Measurements from ENCODE around the gene TGFBI. TPM values are rescaled to one million over a fixed set of nuclear protein-coding genes. Genes with fewer than 3 reads are reported as not detected.
"Not testable (repeated sequence)": the region's sequence is repeated elsewhere in the genome, so short reads cannot be mapped to it uniquely, and the experiment has no call there.

TGFBI gene
- total RNA-seq, 1 donor from 2014 or later: 147 TPM

DNA sequence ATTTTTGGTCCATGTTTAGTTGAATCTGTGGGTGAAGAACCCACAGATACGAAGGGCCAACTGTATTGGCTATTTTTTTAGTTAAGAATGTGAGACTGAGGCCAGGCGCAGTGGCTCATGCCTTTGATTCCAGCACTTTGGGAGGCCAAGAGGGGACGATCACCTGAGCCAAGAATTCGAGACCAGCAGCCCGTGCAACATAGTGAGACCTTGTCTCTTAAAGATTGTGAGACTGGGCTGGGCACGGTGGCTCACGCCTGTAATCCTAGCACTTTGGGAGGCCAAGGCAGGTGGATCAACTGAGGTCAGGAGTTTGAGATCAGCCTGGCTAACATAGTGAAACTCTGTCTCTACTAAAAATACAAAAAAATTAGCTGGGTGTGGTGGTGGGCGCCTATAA is 16.2 kb downstream of the TGFBI start:
- not testable (repeated sequence) for DNase-seq (ENCODE audit: low spot score)

DNA sequence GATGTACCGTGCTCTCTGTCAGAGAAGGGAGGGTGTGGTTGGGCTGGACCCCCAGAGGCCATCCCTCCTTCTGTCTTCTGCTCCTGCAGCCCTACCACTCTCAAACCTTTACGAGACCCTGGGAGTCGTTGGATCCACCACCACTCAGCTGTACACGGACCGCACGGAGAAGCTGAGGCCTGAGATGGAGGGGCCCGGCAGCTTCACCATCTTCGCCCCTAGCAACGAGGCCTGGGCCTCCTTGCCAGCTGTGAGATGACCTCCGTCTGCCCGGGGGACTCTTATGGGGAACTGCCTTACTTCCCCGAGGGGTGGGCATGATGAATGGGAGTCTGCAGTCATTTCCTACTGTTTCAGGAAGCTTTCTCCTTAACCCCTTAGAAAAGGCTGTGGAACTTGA is 17.5 kb downstream of the TGFBI start:
- no peak for DNase-seq (ENCODE audit: low spot score)

DNA sequence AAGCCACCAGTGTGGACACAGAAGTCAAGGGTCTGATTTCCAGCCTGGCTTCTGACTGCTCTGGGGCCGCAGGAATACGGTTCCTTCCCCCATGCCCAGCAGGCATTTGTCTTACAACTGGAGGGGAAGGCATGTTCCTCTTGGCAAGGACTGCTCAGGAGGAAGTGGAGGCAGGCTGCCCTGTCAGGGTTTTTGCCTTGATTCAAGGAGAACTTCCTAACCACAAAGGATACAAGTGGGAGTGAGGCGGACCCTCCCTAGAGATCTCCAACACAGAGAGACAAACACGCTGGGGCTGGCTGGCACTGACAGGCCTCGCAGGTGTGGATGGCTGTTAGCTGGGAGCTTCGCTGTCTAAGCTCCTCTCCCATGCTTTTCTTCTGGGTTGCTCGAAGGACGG is 19.1 kb downstream of the TGFBI start:
- no peak for DNase-seq (ENCODE audit: low spot score)

DNA sequence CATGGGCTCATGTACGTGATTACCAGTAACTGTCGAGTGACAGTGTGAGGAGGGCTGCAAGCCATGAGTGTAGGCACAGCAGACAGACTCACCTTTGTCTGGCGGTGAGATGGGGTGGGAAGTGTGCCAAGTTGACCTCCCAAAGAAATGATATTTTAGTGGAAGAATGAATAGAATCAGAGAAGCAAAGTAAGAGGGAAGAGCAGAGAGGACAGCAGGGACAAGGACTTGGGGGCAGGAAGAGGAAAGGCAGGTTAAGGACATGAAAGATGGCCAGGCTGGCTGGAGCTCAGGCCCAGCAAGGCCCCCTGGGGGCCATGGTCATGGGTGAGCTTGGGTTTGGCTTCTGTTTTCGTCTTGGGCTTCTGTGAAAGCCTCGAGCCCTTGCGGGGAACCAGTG is 20.2 kb downstream of the TGFBI start:
- DNase-seq (ENCODE audit: low spot score): no peak

DNA sequence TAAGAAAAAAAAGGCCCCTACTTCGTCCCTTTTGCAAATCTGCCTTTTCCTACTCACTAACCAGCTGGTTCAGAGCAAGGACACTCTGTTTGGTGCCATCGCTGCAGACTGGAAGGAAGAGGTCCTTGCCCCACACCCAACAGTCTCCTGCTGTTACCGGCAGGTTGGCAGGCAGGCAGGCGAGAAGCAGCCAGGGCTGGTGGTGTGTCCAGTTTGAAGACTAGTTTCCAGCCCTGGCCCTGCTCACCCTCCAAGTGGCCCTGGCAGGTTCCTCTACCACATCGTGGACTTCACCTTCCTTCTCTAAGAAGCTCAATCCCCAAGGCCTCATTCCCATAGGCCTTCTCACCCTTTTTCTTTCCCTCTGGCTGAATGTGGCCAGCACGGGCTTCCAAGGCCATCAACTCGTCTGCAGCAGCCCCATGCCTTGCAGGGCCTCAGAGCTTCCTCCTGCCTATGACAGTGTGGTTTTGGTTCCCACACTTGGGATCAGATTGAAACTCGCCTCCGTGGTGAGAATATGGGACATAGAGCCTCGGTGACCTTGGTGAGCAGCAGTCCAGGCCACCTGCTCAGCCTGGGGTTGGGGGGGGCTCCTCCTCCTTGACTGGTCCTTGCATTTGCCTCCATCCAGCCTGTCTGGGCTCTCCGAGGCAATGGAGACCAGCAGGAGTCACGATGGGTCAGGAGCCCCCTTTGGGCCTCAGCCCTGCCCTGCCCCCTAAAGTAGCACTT is 22.9 kb downstream of the TGFBI start:
- DNase-seq (ENCODE audit: low spot score): no peak

DNA sequence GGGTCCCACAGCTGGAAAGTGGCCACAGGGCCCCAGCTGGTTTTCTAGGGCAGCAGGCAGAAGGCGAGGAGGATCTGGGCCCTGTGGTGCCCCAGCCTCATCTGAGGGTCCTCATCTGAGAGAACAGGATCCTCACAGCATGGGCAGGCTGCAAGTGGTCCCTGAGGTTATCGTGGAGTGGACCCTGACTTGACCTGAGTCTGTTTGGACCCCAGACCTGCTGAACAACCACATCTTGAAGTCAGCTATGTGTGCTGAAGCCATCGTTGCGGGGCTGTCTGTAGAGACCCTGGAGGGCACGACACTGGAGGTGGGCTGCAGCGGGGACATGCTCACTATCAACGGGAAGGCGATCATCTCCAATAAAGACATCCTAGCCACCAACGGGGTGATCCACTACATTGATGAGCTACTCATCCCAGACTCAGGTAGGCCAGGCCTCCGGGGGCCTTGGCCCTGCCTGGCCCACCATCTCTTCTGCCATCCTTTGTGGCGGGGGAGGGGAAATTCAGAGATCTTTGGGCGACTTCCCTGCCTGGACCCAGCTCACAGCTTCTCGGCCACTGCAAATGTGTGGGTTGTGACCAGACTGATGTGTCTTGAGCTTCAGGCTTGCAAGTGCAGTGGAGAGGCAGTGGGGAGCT is 24.0 kb downstream of the TGFBI start:
- DNase-seq (ENCODE audit: low spot score): no peak

DNA sequence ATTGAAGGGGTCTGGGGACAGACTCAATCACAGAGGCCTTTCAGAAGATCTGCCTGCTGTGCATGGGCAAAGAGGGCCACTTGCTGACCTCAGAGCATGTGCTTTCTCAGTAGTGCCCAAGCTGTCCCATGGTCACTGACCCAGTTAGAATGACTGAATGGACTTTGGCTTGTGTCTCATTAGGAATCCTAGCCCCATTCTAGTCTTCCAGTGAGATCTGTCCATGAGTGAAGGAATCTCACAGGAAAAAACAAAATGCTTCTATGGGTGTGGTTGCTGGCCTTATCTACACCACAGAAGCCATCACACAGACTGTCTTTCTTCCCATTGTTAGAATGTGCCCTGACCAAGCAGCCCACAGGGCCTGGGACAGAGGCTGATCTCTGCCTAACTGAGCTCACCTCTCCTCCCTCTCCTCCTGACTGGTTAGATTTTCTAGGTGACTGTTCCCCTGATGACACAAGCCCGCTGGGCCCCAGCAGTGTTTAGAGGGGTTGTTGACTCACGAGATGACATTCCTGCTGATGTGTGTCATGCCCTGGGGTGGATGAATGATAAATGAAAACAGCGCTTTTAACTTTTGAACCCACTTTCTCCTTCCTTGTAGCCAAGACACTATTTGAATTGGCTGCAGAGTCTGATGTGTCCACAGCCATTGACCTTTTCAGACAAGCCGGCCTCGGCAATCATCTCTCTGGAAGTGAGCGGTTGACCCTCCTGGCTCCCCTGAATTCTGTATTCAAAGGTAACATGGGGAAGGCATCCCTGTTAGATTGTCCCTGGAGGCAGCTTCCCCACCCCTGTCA is 24.8 kb downstream of the TGFBI start:
- peak; percentile 66 for DNase-seq (ENCODE audit: low spot score)

DNA sequence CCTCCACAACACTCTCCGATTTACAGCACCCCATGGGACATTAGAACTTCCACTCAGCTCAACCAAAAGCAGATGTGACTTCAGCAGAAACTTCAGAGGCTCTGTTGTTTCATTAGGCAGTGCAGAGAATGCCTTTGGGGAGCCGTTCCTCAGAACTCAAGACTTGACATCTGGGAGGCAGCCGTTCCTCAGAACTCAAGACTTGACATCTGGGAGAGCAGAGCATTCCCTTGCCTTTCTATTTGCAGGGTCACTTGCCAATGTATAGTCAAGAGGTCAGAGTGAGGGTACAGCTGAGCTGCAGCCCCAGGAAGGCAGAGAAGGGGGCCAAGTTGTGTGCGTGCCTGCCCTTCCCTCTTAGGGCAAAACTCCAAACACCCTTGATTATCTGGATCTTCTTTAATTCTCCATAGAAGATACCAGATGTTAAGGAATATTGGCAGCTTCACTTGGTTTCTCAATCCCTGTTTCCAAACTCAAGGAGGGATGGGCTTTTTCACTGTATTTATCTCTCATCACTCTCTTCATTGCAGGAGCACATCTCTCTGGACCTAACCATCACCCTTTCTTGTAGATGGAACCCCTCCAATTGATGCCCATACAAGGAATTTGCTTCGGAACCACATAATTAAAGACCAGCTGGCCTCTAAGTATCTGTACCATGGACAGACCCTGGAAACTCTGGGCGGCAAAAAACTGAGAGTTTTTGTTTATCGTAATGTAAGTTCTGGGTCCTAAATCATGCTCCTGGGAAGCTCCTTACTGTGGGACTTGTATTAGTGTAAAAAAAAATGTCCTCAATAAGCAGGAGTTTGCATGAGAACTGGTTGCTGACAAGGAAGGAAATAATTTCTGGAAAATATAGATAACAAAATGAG is 25.6 kb downstream of the TGFBI start:
- DNase-seq (ENCODE audit: low spot score): no peak

DNA sequence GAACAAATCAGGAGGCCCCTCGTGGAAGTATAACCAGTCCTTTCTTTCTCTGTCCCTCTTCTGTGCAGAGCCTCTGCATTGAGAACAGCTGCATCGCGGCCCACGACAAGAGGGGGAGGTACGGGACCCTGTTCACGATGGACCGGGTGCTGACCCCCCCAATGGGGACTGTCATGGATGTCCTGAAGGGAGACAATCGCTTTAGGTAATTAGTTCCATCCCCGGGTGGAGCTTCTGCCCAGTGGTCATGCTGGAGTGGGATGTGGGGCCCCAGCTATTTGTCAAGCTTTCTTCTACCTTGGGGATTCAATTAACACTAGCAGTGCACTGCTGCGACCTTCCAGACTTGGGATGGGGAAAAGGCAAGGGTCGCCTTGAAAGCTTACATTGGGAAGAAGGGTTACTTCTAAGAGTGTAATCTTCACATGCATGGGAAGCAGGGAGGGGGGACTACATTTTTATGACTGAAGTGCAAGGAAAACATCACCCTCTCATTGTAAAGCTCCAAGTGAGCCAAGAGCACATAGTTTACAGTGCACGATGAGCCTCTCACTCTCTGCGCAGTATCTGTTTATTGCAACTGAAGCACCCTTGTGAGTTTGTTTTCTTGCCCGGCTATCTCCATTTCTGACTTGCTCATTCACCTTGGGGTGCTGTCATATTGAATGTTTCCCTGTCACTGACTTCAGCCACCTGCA is 27.0 kb downstream of the TGFBI start:
- no peak for DNase-seq (ENCODE audit: low spot score)

DNA sequence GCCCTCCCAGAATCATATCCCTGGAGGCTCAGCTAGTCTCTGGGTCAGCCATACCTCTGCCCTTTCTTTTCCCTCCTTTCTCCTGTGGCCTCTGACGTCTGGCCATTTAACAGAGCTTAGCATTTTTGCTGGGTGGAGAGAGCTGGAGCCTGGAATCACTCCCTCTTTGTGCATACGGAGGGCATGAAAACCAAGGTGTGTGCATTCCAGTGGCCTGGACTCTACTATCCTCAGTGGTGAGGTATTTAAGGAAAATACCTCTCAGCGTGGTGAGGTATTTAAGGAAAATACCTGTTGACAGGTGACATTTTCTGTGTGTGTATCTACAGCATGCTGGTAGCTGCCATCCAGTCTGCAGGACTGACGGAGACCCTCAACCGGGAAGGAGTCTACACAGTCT is 27.5 kb downstream of the TGFBI start:
- no peak for DNase-seq (ENCODE audit: low spot score)

DNA sequence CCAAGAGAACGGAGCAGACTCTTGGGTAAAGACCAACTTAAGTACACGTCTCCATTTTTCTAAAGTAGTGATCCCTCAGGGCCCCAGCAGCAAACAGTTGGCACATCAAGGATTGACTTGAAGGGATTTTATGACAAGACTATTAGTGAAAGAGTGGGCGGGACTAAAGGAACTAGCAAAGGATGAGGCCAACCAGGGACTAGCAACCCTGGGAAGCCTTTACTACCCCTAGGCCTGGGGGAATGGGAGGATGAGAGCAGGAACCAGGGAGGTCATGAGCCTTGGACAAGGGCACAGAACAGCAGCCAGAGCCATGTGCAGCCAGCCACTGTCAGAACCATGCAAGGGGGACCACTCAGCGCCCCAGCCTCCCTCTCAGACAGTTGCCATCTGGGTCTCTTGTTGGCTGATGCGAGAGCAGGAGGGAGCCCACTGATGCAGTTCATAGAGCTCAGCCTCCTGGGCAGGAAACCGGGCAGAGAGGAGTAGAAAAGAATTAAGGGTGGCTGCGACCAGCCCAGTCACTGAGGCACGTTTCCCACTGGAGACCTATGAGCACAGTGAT is 28.1 kb downstream of the TGFBI start:
- DNase-seq (ENCODE audit: low spot score): no peak

DNA sequence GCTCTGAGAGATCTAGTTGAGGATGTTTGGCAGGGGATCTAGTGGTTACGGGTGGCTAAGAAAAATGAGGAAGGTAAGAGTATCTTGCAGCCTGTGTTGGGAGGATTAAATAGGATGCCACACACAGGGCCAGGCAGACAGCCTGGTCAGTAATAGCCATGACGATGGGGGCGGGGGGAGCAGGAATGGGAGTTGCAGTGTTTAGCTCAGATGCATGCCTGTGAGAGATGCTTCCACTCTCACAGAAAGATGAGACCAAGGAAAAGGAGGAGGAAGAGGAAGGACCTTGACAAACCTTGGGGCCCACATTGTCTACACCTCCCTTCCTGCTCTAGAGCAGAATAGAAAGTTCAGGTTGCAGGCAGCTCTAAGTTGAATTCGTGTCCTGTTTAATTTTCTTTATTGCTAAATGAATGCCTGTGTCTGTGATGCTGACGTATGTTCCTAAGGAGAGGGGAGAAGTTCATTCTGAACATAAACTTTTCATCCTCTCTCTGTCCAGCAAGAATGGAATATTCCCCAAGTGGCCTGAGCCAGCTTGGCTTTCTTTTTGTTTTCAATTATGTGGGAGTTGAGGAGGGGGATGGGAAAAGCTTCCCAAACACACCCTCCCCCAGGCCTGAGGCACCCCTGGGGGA is 28.7 kb downstream of the TGFBI start:
- no peak for DNase-seq (ENCODE audit: low spot score)

DNA sequence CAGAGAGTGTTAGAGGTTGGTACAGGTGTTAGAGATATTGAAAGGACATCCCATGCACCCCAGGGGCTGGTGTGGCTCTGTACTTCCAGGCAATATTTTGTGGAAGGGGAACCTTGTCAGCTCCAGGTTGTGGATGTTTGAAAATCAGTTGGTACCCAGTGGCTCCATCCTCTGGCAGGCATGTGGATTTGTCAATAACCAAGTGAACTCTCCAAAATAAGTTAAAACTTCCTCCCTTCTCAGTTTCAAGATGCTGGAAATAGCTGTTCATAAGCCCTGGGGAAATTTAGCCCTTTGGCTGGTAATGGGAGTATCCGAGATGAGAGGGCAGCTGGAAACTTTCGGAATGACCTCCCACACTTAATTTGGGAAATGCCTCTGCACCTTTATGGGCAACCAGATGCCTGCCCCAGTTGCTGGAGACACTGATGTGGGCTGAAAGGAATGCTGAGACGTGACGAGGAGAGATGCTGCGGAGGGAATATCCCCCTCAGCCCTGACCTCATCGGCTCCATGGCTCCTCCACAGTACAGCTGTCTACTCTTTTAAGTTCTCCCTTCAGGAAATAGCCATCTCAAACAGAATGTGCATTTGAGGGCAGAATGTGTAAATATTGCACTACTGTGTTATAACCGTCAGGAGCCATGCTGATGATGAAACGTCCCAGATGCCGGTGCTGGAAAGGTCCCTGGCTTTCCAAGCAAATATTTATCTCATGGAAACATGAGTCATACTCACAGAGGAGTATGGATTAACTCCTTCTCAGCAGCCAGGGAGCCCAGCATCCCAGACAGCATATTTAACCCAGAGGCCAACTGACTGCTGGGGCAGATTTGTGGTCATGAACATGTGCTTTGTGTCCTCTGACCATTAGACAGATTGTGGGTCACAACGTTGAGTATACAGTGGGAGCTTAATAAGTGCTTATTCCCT is 29.5 kb downstream of the TGFBI start:
- DNase-seq (ENCODE audit: low spot score): peak; percentile 71

DNA sequence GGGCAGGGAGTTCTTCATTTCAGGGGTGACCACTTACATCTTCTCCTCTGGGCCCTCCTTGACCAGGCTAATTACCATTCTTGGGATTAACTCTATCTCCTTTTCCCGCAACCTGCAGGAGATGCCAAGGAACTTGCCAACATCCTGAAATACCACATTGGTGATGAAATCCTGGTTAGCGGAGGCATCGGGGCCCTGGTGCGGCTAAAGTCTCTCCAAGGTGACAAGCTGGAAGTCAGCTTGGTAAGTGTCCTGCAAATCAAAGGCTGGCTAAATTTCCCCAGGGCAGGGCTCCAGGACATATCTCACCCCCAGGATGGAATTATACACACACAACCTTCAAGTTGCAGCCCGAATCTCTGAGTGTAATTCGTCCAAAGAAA is 30.2 kb downstream of the TGFBI start:
- no peak for DNase-seq (ENCODE audit: low spot score)

DNA sequence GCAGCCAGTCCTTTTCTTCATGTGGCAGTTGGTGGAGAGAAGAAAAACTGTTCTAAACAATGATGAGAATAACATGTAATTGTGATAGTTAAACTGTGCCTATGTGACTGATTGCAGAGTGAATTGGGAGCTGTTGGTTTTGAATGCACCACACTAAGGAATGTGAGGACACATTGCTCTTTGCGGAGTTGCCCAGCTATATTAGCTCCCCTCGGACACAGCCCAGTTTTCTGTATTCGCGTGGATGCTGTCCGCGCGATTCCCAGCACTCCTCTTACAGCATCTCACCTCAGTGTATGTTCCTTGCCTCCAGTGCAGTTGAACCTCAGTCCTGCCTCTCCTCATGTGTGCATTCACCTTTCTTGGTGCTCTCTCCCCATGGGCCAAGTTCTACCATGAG is 32.2 kb downstream of the TGFBI start:
- no peak for DNase-seq (ENCODE audit: low spot score)

DNA sequence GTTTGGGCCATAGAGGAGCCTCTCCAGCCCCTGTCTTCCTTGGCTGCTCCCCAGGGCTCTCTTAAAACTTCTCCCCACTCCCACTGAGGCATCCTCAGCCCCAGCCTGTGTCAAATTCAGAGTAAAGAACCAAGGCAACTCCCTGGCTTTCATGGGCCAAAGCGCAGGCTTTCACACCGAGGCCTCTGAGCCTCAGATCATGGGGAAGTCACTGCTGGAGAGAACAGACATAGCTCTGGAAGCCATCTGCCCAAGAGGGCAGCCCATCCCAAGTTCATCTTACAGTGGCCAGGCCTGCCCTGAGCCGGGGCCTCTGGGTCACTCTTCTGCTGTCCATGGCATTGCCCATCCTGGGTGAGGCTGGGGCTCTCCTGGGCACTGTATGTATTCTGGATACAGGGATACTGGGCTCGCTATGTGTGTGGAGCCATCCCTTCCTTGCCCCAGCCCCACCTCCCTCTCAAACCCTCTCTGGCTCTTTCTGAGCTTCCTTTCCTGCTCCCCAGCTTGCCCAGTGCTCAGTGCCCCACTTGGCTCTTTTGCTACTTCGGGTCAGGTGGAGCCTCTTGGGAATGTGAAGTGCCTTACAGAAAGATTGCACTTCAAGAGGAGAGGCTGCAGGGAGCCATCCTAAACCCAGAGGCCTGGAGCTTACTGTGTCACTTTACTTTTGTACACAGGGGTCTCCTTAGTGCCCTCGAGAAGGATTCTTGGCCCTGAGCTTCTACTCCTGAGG is 33.0 kb downstream of the TGFBI start:
- no peak for DNase-seq (ENCODE audit: low spot score)

DNA sequence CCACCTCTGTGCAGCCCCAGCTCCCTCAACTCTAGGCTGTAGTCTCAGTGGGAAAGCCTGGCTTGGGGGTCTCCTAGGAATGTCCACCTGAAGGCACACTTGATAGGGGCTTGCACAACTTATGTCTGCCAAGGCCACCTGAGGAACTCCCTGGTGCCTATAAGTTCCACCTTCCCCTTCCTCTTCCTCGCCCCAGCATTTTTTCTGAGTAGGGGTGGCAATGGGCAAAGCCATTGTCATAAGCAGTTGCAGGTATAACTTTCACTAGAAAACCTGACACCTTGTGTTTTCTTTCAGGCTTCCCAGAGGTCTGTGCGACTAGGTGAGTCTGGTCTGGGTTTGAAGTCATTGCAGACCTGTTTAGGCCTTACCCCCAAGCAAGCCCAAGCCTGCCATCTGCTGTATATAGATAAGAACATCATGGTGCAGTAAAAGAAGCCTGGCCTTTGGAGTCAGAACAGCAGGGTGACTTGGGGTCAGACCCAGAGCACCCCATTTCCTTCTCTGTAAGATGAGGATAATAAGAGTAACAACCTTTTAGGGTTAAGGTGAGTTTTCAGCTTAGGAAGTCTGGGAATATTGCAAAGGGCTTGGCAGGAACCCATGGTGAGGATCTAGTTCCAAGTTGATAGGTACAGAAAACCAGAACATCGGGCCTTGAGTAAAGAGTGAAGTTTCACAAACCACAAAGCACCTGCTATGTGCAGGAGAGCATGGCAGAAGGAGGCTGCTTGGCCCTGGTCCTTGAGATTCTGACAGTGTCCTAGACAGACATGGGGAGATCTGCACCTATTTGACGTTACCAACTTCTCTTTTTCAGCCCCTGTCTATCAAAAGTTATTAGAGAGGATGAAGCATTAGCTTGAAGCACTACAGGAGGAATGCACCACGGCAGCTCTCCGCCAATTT is 33.8 kb downstream of the TGFBI start:
- DNase-seq (ENCODE audit: low spot score): no peak
